CD14-positive monocyte (primary cell): Measurements from ENCODE around the gene PARS2. TPM values are rescaled to one million over a fixed set of nuclear protein-coding genes. Genes with fewer than 3 reads are reported as not detected.

Experiments
- DNase-seq, 3 donors: peaks; one replicate each; pipeline ENCODE4 v3.0.0-alpha.2; 2011 to 2022
- H2AFZ ChIP-seq: 2 replicates; pipeline ENCODE4 v1.6.0; 2012; ENCODE audit warnings: mild to moderate bottlenecking, low read depth, low read length, inconsistent platforms; ENCODE audit not compliant: insufficient read depth, poor library complexity, severe bottlenecking
- H3K27ac ChIP-seq, 2 donors: 1 replicate in 1 of 2; 2 replicates in 1 of 2; pipeline ENCODE4 v1.5.1; 2012 to 2013; ENCODE audit warnings: low read length in 2 of 2, control low read depth in 1 of 2, inconsistent platforms in 1 of 2, low read depth in 1 of 2, mild to moderate bottlenecking in 1 of 2
- H3K27me3 ChIP-seq, 2 donors: one replicate each; pipeline versions ENCODE4 v1.6.0 to v1.6.1; 2011 to 2013; ENCODE audit warnings: low read length in 2 of 2; ENCODE audit not compliant: control insufficient read depth in 2 of 2, insufficient read depth in 2 of 2
- H3K36me3 ChIP-seq, 2 donors: replicated peaks in 1 of 2; 1 replicate in 1 of 2; 2 replicates in 1 of 2; pipeline versions ENCODE4 v1.5.1 to v1.6.1; 2012 to 2013; ENCODE audit warnings: low read length in 2 of 2, control low read depth in 1 of 2, inconsistent platforms in 1 of 2, mild to moderate bottlenecking in 1 of 2; ENCODE audit not compliant: insufficient read depth in 2 of 2, control insufficient read depth in 1 of 2
- H3K4me1 ChIP-seq, 2 donors: 1 replicate in 1 of 2; 2 replicates in 1 of 2; pipeline versions ENCODE4 v1.5.1 to v1.6.1; 2012 to 2013; ENCODE audit warnings: low read length in 2 of 2, control low read depth in 1 of 2, inconsistent platforms in 1 of 2, mild to moderate bottlenecking in 1 of 2, moderate library complexity in 1 of 2; ENCODE audit not compliant: insufficient read depth in 2 of 2, control insufficient read depth in 1 of 2
- H3K4me2 ChIP-seq: replicated peaks from 2 replicates; pipeline ENCODE3; 2012; ENCODE audit warnings: low read length, moderate library complexity, mild to moderate bottlenecking; ENCODE audit not compliant: poor library complexity, severe bottlenecking; ENCODE audit errors: extremely low read depth
- H3K4me3 ChIP-seq, 3 experiments: fragments of 200-600 bp in 1 of 3; sonication (generic) in 1 of 3; replicated peaks in 1 of 3; 1 replicate in 2 of 3; 2 replicates in 1 of 3; pipeline ENCODE4 v1.5.1; 2011 to 2013; ENCODE audit warnings: low read length in 3 of 3, mild to moderate bottlenecking in 3 of 3, control low read depth in 2 of 3, low read depth in 2 of 3, inconsistent platforms in 1 of 3, moderate library complexity in 1 of 3
- H3K79me2 ChIP-seq: 2 replicates; pipeline ENCODE4 v1.6.0; 2012; ENCODE audit warnings: mild to moderate bottlenecking, control low read depth, inconsistent platforms, low read length, moderate library complexity; ENCODE audit not compliant: insufficient read depth
- H3K9ac ChIP-seq: 2 replicates; pipeline ENCODE4 v1.6.0; 2017; ENCODE audit warnings: low read length, mild to moderate bottlenecking; ENCODE audit not compliant: insufficient read depth, poor library complexity, severe bottlenecking
- H3K9me3 ChIP-seq, 2 donors: replicated peaks in 1 of 2; 1 replicate in 1 of 2; 2 replicates in 1 of 2; pipeline versions ENCODE4 v1.5.1 to v1.6.1; 2012 to 2013; ENCODE audit warnings: low read length in 2 of 2, control low read depth in 1 of 2; ENCODE audit not compliant: control insufficient read depth in 1 of 2, insufficient read depth in 1 of 2
- H4K20me1 ChIP-seq: 2 replicates; pipeline ENCODE4 v1.6.0; 2012; ENCODE audit warnings: mild to moderate bottlenecking, low read length, control low read depth, moderate library complexity; ENCODE audit not compliant: insufficient read depth
- H3K27ac Mint-ChIP-seq, 7 donors: one replicate each; pipeline ENCODE4 v1.8.0; 2020; ENCODE audit warnings: mild to moderate bottlenecking in 7 of 7, mixed read lengths in 7 of 7, moderate library complexity in 6 of 7, inconsistent platforms in 2 of 7
- H3K27me3 Mint-ChIP-seq, 3 donors: one replicate each; pipeline ENCODE4 v1.8.0; 2021 to 2022; ENCODE audit warnings: low read depth in 3 of 3, mild to moderate bottlenecking in 3 of 3, mixed read lengths in 3 of 3, moderate library complexity in 3 of 3, inconsistent platforms in 1 of 3
- H3K36me3 Mint-ChIP-seq, 2 donors: one replicate each; pipeline ENCODE4 v1.8.0; 2020; ENCODE audit warnings: mixed read lengths in 2 of 2, inconsistent platforms in 1 of 2, mild to moderate bottlenecking in 1 of 2
- H3K4me1 Mint-ChIP-seq: one replicate; pipeline ENCODE4 v1.8.0; 2020; ENCODE audit warnings: mild to moderate bottlenecking, mixed read lengths
- H3K4me3 Mint-ChIP-seq, 2 donors: one replicate each; pipeline ENCODE4 v1.8.0; 2020; ENCODE audit warnings: mild to moderate bottlenecking in 2 of 2, mixed read lengths in 2 of 2, moderate library complexity in 1 of 2
- H3K9me3 Mint-ChIP-seq, 7 donors: one replicate each; pipeline ENCODE4 v1.8.0; 2020 to 2022; ENCODE audit warnings: mixed read lengths in 7 of 7, mild to moderate bottlenecking in 6 of 7, moderate library complexity in 6 of 7, inconsistent platforms in 2 of 7
- CTCF ChIP-seq: fragments of 200-600 bp; IDR thresholded peaks from one replicate; pipeline ENCODE4 v1.8.0; 2022; ENCODE audit warnings: antibody characterized with exemption, mild to moderate bottlenecking
- WGBS: methylation state at CpG from one replicate; pipeline ENCODE4 v1.1.5; 2013; ENCODE audit warnings: missing lambda C conversion rate; ENCODE audit not compliant: insufficient coverage; 5-methylcytosine and 5-hydroxymethylcytosine counted together
- intact Hi-C, 2 donors: fragments of 100-400 bp; cut with micrococcal nuclease; formaldehyde crosslinking; loops; one replicate each; pipeline versions ENCODE4 v1.15.0 to v1.15.1; 2023
- polyA plus RNA-seq, 3 donors: library from polyadenylated mRNA; depleted of rRNA in 1 of 3; unstranded in 2 of 3; stranded (reverse) in 1 of 3; fragments of 300-500 nt in 2 of 3; fragments of >200 nt in 1 of 3; fragmentation: Illumina TruSeq in 2 of 3; gene quantifications; 1 replicate in 2 of 3; 2 replicates in 1 of 3; pipeline ENCODE4 v1.2.3, GENCODE V29; 2012 to 2021

PARS2 gene
- polyA plus RNA-seq, 3 donors: 0.73 to 1.2 (median 0.92) TPM

GRCh38 chr1:54742282-54742681 lies 22.0 kb downstream of the PARS2 start:
- no peaks in the 10 kb centered on the region for H3K27me3 ChIP-seq
- no peaks in the 10 kb centered on the region for H3K9me3 ChIP-seq
- Mint-ChIP-seq H3K27ac (peak overlapping the region in 1 of 7 donors; percentile 76), H3K9me3 (no peaks in the 10 kb centered on the region), H3K27me3 (peaks cover 0 to 2% (median 0%) of the 10 kb centered on the region in 3 donors), H3K36me3 (peaks cover 50 to 79% of the 10 kb centered on the region in 2 donors), H3K4me3 (no peak overlapping the region), H3K4me1 (no peaks in the 10 kb centered on the region)
- H3K4me3 ChIP-seq: no peak overlapping the region
- H3K9ac ChIP-seq: no peak overlapping the region
- H4K20me1 ChIP-seq: no peaks in the 10 kb centered on the region
- H3K4me1 ChIP-seq: no peaks in the 10 kb centered on the region
- no peak for TF ChIP-seq CTCF
- no peak for DNase-seq
- WGBS: 91% methylated on average over 4 of the region's 4 CpGs
- no peaks in the 10 kb centered on the region for H3K79me2 ChIP-seq
- no peak overlapping the region for H3K4me2 ChIP-seq
- peaks cover 53 to 71% of the 10 kb centered on the region in 2 donors for H3K36me3 ChIP-seq
- intact Hi-C loops: no loop called here
- H3K27ac ChIP-seq: no peak overlapping the region
- H2AFZ ChIP-seq: no peak overlapping the region

- Histone ChIP-seq H3K4me3 (no peak overlapping the region), H3K4me2 (no peak overlapping the region), H4K20me1 (no peaks in the 10 kb centered on the region), H3K9ac (no peak overlapping the region), H3K4me1 (no peaks in the 10 kb centered on the region), H2AFZ (no peak overlapping the region), H3K79me2 (no peaks in the 10 kb centered on the region), H3K36me3 (peaks cover 61 to 79% of the 10 kb centered on the region in 2 donors), H3K27me3 (no peaks in the 10 kb centered on the region), H3K9me3 (no peaks in the 10 kb centered on the region), H3K27ac (no peak overlapping the region)
- Mint-ChIP-seq H3K4me3 (no peak overlapping the region), H3K4me1 (no peaks in the 10 kb centered on the region), H3K27ac (peak overlapping the region in 2 of 7 donors; percentile 44 to 45), H3K27me3 (peaks cover 0 to 2% (median 0%) of the 10 kb centered on the region in 3 donors), H3K9me3 (no peaks in the 10 kb centered on the region), H3K36me3 (peaks cover 57 to 87% of the 10 kb centered on the region in 2 donors)
- TF ChIP-seq CTCF: no peak
- intact Hi-C loops: no loop called here
- 89% methylated on average over 2 of the region's 4 CpGs for WGBS
- DNase-seq: no peak
These were observed 22.8 kb downstream of the PARS2 start for GRCh38 chr1:54741531-54741930.
